NCI-H2107 treated with DMSO at 0.1 percent for 48 hours (cell line): ENCODE data around the gene TPM4.
"Not testable (repeated sequence)": the region's sequence is repeated elsewhere in the genome, so short reads cannot be mapped to it uniquely, and the experiment has no call there.

Source experiments
- DNase-seq: peaks from one replicate; lab custom pipeline; 2025; ENCODE audit not compliant: unreplicated experiment; lab: John Stamatoyannopoulos, UW

Gene TPM4

GRCh38 chr19:16095071-16095571 lies 18.8 kb downstream of the TPM4 start:
- no peak for DNase-seq

GRCh38 chr19:16096280-16096855 lies 20.1 kb downstream of the TPM4 start:
- no peak for DNase-seq

GRCh38 chr19:16098416-16098768 lies 22.1 kb downstream of the TPM4 start:
- DNase-seq = no peak

- DNase-seq = no peak
These were observed 22.5 kb downstream of the TPM4 start for GRCh38 chr19:16098821-16099220.

GRCh38 chr19:16099314-16099965 lies 23.1 kb downstream of the TPM4 start:
- not testable (repeated sequence) for DNase-seq

- no peak for DNase-seq
These were observed 24.2 kb downstream of the TPM4 start for GRCh38 chr19:16100524-16100923.

- DNase-seq = no peak
These were observed 28.4 kb downstream of the TPM4 start for GRCh38 chr19:16104722-16105121.

- no peak for DNase-seq
These were observed 29.8 kb downstream of the TPM4 start for GRCh38 chr19:16106121-16106520.

- DNase-seq = peak; percentile 97
These were observed 35.0 kb downstream of the TPM4 start, which contains the start of gene RAB8A for GRCh38 chr19:16111160-16111908. TSS of gene RAB8A (plus strand) at chr19:16111889. CDS start at chr19:16111902, 13 bp downstream.

GRCh38 chr19:16111909-16112752 lies 35.8 kb downstream of the TPM4 start:
- no peak for DNase-seq

GRCh38 chr19:16112778-16113177 lies 36.5 kb downstream of the TPM4 start:
- no peak for DNase-seq

GRCh38 chr19:16113727-16114126 lies 37.4 kb downstream of the TPM4 start:
- DNase-seq = no peak

- DNase-seq = no peak
These were observed 39.2 kb downstream of the TPM4 start for GRCh38 chr19:16115301-16116039.

GRCh38 chr19:16116067-16116466 lies 39.8 kb downstream of the TPM4 start:
- no peak for DNase-seq

- no peak for DNase-seq
These were observed 41.3 kb downstream of the TPM4 start for GRCh38 chr19:16117594-16118033.

- no peak for DNase-seq
These were observed 42.3 kb downstream of the TPM4 start for GRCh38 chr19:16118489-16119033.

GRCh38 chr19:16119075-16119857 lies 43.0 kb downstream of the TPM4 start:
- DNase-seq = not testable (repeated sequence)

- no peak for DNase-seq
These were observed 44.8 kb downstream of the TPM4 start for GRCh38 chr19:16121141-16121540.

GRCh38 chr19:16121967-16122366 lies 45.7 kb downstream of the TPM4 start:
- DNase-seq = no peak
